Measurements from ENCODE around the gene PTGDR2. TPM values are rescaled to one million over a fixed set of nuclear protein-coding genes. Genes with fewer than 3 reads are reported as not detected.
A peak's percentile ranks its signal among the peaks of the same experiment; 100 is the strongest.

The PTGDR2 gene
- total RNA-seq, 1 donor from 2014 or later, result 0.25 TPM

- TF ChIP-seq POLR2A (IDR thresholded peaks at IDR 0.05) (no peak), CTCF (IDR thresholded peaks at IDR 0.05) (no peak), POLR2AphosphoS5 (IDR thresholded peaks at IDR 0.05; ENCODE audit: insufficient read depth in 1 of 2, low read depth in 1 of 2) (no peak)
- no peaks in the 10 kb centered on the region for H3K4me1 ChIP-seq
- no peak for DNase-seq (ENCODE audit: extremely low spot score in 2 of 2)
- intact Hi-C loops (cut with DNase I), result no loop called here
- H3K9me3 ChIP-seq, result no peaks in the 10 kb centered on the region
- H3K36me3 ChIP-seq, result no peaks in the 10 kb centered on the region
- no peak overlapping the region for H3K27ac ChIP-seq
- H3K4me3 ChIP-seq, result no peak overlapping the region
- H3K27me3 ChIP-seq, result no peaks in the 10 kb centered on the region
These were observed 20.8 kb downstream of the PTGDR2 start for GRCh38 chr11:60834742-60835533.

- no peaks in the 10 kb centered on the region for H3K27me3 ChIP-seq
- no peaks in the 10 kb centered on the region for H3K36me3 ChIP-seq
- intact Hi-C loops (cut with DNase I), result loop anchor here (2.0 kb wide), 1 partner anchor 67 kb away; no protein-coding TSS in a partner anchor
- no peaks in the 10 kb centered on the region for H3K9me3 ChIP-seq
- no peak overlapping the region for H3K4me3 ChIP-seq
- no peak overlapping the region for H3K27ac ChIP-seq
- no peak for DNase-seq (ENCODE audit: extremely low spot score in 2 of 2)
- TF ChIP-seq CTCF (IDR thresholded peaks at IDR 0.05), result no peak
- TF ChIP-seq POLR2AphosphoS5 (IDR thresholded peaks at IDR 0.05; ENCODE audit: insufficient read depth in 1 of 2, low read depth in 1 of 2), result no peak
- TF ChIP-seq POLR2A (IDR thresholded peaks at IDR 0.05), result no peak
- H3K4me1 ChIP-seq, result no peaks in the 10 kb centered on the region
These were observed 24.2 kb downstream of the PTGDR2 start for GRCh38 chr11:60831501-60832079.

- no peaks in the 10 kb centered on the region for H3K27me3 ChIP-seq
- DNase-seq (ENCODE audit: extremely low spot score in 2 of 2), result no peak
- no peak for TF ChIP-seq POLR2AphosphoS5 (IDR thresholded peaks at IDR 0.05; ENCODE audit: insufficient read depth in 1 of 2, low read depth in 1 of 2)
- peak; percentile 81 to 93 (median 90) for TF ChIP-seq CTCF (IDR thresholded peaks at IDR 0.05)
- H3K4me1 ChIP-seq, result no peaks in the 10 kb centered on the region
- no peak overlapping the region for H3K27ac ChIP-seq
- no peak overlapping the region for H3K4me3 ChIP-seq
- intact Hi-C loops (cut with DNase I), result no loop called here
- no peaks in the 10 kb centered on the region for H3K9me3 ChIP-seq
- H3K36me3 ChIP-seq, result no peaks in the 10 kb centered on the region
These were observed 24.6 kb downstream of the PTGDR2 start for GRCh38 chr11:60831143-60831500.

- Histone ChIP-seq H3K9me3 (no peaks in the 10 kb centered on the region), H3K27ac (no peak overlapping the region), H3K27me3 (no peaks in the 10 kb centered on the region), H3K4me1 (no peaks in the 10 kb centered on the region), H3K36me3 (no peaks in the 10 kb centered on the region), H3K4me3 (no peak overlapping the region)
- TF ChIP-seq POLR2A (IDR thresholded peaks at IDR 0.05), result no peak
- TF ChIP-seq CTCF (IDR thresholded peaks at IDR 0.05), result no peak
- no peak for TF ChIP-seq POLR2AphosphoS5 (IDR thresholded peaks at IDR 0.05; ENCODE audit: insufficient read depth in 1 of 2, low read depth in 1 of 2)
- intact Hi-C loops (cut with DNase I), result no loop called here
- DNase-seq (ENCODE audit: extremely low spot score in 2 of 2), result no peak
These were observed 25.1 kb downstream of the PTGDR2 start for GRCh38 chr11:60830478-60831142.

Measured in vagina (tissue), 2 donors.